HCEC 1CT (cell line): Measurements from ENCODE around the gene KCNQ1.
"Not testable (repeated sequence)": the region's sequence is repeated elsewhere in the genome, so short reads cannot be mapped to it uniquely, and the experiment has no call there.

ENCODE experiments used
- DNase-seq: peaks from one replicate; pipeline ENCODE4 v3.0.0-alpha.2; 2017

The KCNQ1 gene

DNA sequence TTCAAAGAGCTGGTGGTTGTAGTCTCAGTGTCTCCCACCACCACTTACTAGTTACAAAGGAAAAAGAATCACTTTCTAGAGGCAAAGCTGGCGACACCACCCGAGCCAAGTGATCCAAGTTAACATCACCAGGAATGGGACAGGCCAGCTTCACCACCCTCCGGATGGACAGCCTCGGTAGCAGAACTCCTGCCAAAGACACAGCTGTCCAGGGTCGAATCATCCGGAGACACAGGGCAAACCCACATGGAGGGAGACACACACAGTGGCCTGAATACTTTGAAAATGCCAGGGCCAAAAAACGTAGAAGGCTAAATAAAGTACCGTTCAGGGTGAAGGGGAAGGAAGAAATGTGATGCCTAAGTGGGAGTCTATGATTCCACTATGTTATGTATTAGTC lies 33.1 kb downstream of the KCNQ1 start:
- DNase-seq: no peak

DNA sequence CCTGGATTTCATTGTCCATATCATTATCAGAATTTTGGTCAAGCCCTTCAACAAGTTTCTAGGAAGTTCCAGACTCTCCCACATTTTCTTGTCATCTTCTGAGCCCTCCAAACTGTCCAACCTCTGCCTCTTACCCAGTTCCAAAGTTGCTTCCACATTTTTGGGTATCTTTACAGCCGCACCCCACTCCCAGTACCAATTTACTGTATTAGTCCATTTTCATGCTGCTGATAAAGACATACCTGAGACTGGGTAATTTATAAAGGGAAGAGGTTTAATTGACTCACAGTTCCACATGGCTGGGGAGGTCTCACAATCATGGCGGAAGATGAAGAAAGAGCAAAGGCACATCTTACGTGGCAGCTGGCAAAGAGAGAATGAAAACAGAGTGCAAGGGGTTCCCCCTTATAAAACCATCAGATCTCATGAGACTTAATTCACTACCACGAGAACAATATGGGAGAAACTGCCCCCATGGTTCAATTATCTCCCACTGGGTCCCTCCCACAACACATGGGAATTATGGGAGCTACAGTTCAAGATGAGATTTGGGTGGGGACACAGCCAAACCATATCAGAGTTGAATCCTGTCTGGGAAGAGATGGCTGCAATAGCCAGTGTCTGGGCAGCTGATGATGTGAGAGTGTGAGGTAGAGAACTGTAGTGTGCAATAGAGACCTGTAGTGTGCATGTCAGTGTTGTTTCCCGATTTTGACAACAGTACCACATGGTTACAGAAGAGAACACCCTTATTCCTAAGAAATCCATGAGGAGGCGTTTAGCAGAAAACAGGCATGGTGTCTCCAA lies 35.5 kb downstream of the KCNQ1 start:
- DNase-seq: not testable (repeated sequence)

DNA sequence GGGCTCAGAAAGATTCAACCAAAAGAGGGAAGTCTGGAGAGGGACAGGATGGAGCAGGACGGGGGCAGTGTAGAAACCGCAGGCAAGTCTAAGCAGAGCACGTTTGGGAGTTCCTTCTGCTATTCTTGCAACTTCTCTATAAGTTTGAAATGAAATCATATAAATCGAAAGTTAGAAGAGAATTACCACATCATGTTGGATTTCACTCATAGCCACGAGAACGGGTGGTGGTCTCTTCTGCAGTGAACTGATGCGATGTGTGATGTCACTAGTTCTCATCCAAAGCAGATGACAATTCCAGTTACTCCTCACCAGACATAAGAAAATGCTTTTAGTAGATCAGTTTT lies 36.0 kb downstream of the KCNQ1 start:
- DNase-seq: no peak

DNA sequence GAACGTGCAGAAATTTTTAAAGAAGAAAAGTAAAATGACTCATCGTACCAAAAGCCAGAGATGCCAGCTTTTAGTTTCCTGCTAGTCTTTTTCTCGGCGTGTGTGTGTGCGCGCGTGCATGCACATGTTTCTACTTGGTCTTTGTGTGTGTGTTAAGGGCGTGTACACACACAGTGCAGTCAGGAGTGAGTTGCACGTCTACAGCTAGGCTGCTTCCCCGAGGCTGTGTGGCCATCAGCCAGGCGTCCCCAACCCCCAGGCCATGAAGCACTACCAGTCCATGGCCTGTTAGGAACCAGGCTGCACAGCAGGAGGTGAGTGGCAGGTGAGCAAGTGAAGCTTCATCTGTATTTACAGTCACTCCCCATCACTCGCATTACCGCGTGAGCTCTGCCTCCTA lies 36.4 kb downstream of the KCNQ1 start:
- no peak for DNase-seq

DNA sequence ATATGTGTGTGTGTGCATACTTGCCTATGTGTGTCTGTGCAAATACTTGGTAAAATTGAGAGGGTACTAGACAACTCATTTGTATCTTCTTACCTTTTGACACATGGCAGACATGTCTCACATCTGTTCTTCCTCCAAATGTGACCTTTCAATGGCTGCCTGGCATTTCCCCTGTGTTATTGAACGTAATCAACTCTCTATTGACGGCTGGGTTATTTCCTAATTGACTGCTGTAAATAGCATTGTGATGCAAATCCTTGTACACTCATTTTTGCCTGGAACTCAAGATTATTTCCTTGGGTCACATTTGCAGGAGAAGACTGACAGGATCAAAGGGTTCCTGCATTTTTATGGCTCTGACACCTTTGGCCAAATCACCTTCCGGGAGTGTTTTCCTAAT lies 37.4 kb downstream of the KCNQ1 start:
- DNase-seq: no peak

DNA sequence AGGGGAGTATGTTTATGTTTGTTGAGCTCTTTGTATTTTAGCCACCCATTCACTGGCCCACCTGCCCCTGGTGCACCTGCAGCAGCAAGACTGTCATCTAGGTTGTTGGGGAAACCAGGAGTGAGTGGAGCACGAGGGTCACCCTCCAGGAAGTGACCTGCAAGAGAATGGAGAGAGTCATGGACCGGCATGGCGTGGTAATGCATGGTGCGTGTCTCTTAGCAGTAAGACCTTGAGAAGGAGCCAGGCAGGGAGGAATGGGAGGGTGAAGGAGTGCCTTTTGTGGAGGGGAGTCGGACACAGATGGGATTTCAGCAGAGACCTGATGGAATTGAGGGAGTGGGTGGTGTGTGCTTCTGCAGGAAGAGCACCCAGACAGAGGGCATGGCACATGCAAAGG lies 37.9 kb downstream of the KCNQ1 start:
- no peak for DNase-seq

DNA sequence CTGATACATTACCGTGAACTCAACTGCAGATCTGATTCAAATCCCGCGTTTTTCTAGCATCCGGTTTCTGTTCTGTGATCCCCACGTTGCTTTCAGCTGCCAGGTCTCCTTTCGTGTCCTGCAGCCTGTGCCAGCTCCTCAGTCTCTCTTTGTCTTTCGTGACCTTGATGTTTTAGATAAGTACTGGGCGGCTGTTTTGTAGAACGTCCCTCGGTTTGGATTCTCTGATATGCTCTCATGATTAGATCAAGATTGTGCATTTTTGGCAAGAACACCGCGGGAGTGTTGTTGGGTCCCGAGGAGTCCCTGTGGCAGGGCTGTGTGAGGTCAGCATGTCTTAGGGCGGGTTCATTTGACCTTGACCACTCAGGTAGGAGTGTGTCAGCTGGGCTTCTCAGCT lies 38.6 kb downstream of the KCNQ1 start:
- DNase-seq: no peak

DNA sequence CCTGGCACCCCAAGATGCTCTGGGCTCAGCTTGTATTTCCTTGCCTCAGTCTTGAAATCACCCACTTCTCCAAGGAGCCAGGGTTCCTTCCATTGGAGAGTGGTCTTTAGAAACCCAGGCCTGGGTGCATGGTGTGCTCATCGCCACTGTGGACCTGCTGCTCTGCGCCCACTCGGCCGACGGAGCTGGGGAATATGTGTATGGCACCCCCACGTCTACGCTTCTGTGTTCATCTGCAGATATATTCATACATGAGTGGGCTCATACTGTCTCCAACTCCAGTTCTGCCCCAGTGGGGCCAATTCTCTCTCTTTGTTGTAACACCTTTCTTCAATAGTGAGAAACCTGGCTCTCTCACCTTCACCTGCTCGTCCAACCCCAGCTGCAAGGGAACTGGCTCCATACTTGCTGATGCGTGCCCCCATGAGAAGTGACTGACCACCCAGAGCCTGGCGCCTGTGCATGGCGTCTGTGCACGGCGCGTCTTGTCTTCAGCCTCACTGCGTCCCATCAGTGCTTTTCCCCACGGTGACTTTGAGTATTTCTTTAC lies 39.8 kb downstream of the KCNQ1 start:
- DNase-seq: no peak

DNA sequence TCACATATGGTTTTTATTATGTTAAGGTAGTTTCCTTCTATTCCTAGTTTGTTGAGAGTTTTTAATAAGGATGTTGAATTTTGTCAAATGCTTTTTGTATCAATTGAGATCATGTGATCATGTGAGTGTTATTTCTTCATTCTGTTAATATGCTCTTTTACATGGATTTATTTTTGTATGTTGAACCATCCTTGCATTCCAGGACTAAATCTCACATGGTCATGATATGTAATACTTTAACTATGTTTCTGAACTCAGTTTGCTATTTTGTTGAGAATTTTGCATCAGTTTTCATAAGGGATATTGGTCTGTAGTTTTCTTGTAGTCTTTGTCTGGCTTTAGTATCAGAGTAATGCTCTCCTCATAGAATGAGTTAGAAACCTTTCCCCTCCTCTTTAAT lies 43.2 kb downstream of the KCNQ1 start:
- no peak for DNase-seq

DNA sequence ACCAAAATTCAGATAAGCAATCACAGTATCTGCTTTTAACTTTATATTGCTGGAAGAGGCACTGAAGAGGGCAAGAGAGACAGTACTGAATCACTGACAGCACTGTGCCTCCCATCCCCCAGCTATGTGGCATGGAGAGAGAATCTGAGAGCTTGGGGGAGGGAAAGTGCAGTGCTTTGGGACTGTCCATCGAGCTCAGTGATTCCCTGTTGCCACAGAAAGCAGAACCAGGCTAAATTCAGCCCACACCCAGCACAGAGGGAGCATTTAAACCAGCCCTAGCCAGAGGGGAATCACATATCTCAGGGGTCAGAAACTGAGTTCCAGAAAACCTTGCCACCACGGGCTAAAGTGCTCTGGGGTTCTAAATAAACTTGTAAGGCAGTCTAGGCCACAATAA lies 44.3 kb downstream of the KCNQ1 start:
- no peak for DNase-seq

DNA sequence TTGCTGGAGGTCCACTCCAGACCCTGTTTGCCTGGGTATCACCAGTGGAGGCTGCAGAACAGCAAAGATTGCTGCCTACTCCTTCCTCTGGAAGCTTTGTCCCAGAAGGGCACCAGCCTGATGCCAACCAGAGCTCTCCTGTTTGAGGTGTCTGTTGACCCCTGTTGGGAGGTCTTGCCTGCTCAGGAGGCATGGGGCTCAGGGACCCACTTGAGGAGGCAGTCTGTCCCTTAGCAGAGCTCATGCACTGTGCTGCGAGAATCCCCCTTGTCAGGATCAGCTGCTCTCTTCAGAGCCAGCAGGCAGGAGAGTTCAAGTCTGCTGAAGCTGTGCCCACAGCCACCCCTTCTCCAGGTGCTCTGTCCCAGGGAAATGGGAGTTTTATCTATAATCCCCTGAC lies 53.1 kb downstream of the KCNQ1 start:
- DNase-seq: not testable (repeated sequence)

DNA sequence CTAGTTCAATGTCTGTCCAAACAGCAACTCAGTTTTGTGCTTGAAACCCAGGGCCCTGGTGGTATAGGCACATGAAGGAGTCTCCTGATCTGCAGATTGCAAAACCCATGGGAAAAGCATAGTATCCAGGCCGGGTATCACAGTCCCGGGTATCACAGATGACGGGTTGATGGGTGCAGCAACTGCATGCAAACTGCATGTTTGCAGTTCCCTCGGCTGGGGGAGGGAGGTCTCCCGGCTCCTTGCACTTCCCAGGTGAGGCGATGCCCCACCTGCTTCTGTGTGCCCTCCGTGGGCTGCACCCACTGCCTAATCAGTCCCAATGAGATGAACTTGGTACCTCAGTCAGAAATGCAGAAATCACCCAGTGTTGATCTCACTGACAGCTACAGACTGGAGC lies 53.9 kb downstream of the KCNQ1 start:
- no peak for DNase-seq

DNA sequence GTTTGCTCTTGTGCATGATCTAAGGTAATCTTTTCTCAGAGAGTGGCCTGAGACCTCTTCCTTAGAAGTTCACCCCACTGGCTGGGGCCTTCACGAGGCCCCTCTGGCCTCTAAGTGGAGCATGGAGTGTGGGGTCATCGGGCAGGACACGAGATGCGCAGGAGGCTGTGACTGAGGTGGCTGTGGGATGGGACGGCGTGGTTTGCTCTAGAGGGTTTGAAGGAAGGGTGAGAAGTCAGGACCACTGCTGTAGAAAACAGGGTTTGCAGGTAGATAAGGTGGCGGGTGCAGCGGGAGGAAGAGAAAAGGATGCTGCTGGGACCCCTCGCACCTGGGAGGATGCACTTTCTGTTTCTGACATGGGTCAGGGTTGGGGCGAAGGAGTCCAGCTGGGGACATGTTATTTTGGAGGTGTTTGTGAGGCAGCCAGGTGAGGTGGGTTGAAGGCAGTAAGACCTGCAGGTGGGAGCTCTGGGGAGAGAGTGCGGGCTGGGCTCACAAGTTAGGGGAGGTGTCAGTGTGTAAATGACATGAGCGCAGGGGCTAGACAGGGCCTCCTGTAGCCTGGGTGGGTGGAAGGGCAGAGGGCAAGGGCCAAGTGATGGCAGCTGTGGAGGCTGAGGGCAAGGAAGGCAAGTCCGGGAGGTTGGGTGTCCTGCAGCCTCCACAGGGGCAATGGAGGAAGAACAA lies 62.5 kb downstream of the KCNQ1 start:
- no peak for DNase-seq

DNA sequence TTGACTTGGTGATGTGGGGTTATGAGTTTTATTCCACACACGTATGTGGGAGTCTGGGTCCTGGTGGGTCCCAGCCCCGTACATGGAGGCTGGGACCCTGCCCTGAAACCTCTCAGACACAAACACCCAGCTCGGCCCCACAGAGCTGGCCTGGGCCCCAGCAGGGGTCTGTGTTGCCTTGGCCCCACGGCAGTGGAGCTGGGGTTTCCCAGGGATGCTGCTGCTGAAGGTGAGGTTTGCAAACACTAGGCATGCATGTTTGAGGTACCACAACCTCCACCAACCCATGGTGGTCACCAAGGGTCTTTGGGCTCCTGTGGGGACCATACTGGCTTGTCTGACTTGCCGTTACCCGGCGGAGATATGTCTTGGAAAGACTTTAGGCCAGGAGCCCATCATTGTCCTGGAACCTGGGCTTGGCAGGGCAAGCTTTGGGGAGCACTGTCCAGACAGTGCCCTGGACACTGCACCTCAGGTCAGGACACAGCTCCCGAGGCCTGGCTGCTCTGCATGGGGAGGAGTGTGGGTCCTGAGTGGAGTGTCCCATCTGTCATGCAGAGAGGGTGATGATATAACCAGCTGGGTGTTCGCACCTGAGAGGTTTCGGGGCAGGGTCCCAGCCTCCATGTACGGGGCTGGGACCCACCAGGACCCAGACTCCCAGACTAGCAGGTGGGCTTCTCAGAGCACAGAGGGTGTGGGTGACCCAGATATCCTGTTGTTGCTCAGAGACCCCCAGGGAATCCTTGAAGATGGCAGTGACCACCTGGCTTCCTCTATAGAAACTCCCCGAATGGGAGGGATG lies 63.3 kb downstream of the KCNQ1 start:
- no peak for DNase-seq

DNA sequence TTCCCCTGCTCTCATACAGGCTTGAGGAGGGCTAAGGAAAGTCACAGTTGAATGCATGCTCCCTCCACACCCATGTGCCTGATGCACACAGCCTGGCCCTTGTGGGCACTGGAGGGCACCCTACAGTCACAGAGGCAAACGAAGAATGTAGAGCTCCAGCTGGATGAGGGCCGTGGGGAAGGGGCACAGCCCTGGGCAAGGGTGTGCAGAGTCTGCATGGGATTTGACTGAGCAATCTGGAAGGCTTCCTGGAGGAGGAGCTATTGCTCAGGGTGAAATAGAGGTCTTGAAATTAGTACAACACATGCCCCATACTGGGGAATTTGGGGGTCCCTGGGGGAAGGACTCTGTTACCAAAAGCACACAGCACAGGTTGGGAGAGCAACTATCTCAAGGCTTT lies 64.0 kb downstream of the KCNQ1 start:
- no peak for DNase-seq

DNA sequence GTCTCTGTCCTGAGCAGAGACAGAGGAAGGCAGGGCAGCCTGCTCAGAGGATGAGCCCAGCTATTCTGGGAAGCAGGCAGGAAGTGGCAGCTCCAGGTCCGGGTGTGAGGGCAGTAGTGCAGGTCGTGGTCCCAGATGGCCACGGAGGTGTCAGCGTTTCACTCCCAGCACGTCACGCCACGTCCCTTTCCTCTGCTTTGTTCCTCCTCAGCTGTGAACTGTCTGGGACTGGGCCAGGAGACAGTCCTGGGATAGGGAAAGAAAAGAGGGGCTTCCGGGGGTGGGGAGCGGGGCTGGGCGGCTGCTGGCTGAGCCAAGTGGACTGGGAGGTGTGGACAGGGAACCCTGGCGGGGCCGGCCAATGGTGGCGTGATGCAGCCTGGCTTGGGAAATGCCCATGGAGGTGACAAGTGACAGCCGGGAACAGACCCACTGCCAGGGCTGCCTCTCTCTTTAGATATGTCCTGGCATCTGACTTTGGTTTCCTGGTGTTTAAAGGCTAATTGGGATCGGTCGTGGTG lies 64.7 kb downstream of the KCNQ1 start:
- DNase-seq: no peak

DNA sequence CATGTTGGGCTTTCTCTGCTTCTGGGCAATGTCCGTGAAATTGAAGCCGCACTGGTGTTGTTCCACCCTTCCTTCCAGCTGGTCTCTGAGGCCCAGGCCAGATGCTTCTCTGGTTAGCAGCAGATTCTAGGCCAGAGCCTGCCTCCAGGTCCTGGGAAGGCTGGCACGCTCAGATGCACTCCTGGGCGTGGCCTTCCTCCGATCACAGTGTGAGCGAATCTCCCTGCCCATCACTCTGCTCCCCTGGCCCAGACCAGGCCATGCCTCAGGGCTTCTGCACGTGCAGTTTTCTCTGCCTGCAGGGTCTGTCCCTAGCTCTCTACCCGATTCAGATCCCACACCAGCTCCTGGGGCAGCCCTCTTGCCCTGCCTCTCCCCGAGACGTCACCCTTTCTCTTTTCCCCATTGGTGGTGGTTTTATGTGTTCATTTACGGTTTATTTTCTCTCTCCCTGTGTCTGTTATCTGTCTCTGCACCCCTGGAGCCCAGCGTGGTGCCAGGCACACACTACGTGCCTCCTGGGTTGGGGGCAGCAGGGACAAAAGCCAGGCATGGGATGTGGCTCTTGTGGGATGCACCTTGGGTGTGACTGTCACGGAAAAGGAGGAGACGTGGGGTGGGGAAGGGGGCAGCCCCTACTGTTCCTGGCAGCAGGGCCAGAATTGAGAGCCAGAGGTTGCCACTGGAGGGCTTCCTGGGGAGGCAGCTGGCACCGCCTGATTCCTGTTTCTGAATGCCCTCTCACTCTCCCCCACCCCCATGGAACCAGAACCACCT lies 66.0 kb downstream of the KCNQ1 start:
- DNase-seq: no peak

DNA sequence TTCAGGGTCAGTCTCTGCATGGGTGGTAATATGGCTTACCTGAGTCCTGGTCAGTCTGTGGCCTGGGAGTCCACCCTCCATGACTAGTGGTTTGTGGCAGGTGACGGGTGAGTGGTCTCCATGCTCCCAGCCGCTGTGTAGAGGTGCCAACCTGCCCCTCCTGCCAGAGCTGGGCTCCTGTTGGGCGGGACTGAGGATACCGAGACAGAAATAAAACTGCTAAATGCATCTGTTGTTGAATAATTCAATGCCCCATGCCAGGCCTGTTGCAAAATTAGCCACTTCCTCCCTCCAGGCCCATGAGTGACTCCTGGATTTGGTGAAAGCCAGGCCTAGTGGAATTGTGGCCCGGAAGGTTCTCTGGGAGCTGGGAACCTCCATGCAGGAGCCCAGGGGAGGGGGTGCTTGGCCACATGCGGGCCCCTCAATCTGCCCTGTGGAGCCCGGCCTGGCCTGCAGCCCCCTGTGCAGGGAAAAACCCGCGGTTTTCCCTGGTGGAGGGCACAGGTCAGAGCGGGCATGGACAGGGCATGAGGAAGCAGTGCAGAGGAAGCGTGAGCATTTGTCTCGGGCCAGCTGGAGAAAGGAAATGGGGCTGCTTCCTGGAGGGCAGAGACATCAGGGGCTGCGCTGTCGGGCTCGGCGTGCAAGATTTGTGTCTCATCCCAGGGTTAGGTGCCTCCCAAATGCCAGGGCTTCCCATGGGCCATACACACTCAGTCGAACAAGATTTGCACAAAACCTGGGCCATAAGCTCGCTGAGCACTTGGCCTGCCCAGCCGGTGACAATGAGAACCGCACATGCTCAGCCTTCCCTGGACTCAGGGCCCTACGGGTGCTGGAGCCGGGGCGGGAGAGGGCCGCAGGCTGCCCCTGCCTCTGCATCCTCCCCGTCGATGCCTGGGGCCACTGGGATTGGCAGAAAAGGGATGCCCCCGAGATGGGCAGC lies 66.9 kb downstream of the KCNQ1 start:
- no peak for DNase-seq

DNA sequence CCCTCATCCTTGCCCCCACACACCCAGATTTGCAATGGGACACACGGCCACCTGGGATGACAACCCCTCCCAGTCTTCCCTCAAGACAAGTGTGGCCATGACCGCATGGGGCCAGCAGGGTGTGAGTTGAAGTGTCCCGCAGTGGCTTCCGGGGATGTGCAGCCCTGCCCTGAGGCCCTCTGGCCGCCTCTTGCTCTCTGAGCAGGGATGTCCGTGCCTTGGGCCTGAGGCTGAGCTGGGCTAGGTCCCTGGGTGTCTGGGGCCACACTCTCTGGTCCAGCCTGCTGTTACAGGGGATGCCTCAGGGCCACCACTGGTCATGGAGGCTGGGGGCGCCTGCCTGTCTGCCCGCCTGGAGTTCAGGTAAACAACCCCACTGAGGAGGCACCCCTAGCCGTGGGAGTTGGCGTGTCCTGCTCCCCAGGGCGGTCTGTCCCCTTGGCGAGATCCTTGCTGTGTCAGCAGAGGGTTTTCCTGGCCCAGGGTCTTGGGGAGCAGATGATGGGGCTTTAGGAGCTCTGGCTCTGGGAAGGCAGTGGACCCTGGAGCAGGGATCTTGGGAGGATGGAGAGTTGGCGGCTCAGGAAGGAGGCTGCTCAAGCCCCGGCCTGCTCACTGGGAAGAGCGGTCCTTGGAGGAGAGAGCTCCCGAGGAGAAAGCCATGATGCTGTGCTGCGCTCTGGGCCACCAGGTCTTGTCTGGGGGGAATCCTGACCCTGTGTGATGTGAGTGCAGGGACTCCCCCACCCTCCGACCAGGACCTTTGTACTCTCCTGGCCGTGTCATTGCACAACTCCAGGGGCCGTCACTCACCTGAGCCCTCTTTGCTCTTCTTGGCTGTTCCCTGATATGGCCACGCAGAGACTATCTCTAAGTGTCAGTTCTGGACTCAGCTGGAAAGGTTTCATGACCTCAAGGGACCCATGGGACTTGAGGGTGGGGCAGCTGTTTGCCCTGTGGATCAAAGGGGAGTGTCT lies 67.9 kb downstream of the KCNQ1 start:
- DNase-seq: no peak

DNA sequence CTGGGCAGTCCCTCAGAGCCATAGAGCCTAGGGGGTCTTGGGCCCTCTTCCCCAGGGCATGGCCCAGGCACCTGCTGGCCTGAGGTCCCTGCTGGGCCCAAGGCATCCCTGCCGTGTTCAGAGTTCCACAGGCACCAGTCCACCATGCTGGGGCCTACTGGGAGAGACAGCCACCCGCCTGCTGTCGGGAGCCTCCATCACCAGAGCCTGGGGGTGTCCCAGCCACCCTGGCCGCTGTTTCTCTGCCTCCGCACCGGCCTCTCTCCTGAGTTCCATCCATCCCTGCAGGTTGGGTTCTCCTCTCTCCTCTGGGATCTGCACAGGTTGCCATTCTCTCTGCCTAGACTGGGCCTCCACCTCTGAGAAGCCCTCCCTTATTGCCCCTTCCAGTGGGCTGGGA lies 68.6 kb downstream of the KCNQ1 start:
- no peak for DNase-seq
